Measurements from ENCODE around the gene GPRC5A.

GPRC5A gene

GRCh38 chr12:12943586-12944260 lies 52.4 kb downstream of the GPRC5A start (continued):
- TF ChIP-seq CTCF (tag by site-specific recombination; IDR thresholded peaks at IDR 0.05) (no peak), ZNF148 (tag by site-specific recombination; IDR thresholded peaks at IDR 0.05; ENCODE audit: borderline replicate concordance) (no peak), ZNF843 (tag by site-specific recombination; IDR thresholded peaks at IDR 0.05) (no peak), ZNF501 (tag by site-specific recombination; IDR thresholded peaks at IDR 0.05) (no peak), ZNF423 (tag by site-specific recombination; IDR thresholded peaks at IDR 0.05) (no peak), ZNF664 (tag by site-specific recombination; IDR thresholded peaks at IDR 0.05) (no peak), BCL11B (tag by site-specific recombination; IDR thresholded peaks at IDR 0.05; ENCODE audit: low read depth) (no peak), ZNF155 (tag by site-specific recombination; IDR thresholded peaks at IDR 0.05) (no peak)

GRCh38 chr12:12945591-12945990 lies 54.2 kb downstream of the GPRC5A start:
- H3K4me1 ChIP-seq (ENCODE audit: control insufficient read depth, insufficient read depth, low read length): no peaks in the 10 kb centered on the region
- ChIA-PET POLR2A (no interaction called here), CTCF (interaction anchor here (0.7 kb wide), 1 partner anchor 45 kb away, joined by 3 read pairs; no protein-coding TSS in a partner anchor)
- H3K27ac ChIP-seq (ENCODE audit: extremely low read depth, low read depth, low read length): no peak overlapping the region
- TF ChIP-seq ZNF658 (tag by site-specific recombination; IDR thresholded peaks at IDR 0.05): no peak
- no peaks in the 10 kb centered on the region for H3K9me3 ChIP-seq (ENCODE audit: control insufficient read depth, insufficient read depth, low read depth, low read length)
- H3K36me3 ChIP-seq (ENCODE audit: control insufficient read depth in 2 of 2, insufficient read depth in 1 of 2, low read length in 2 of 2): no peaks in the 10 kb centered on the region
- H3K4me3 ChIP-seq (ENCODE audit: low read depth, low read length): no peak overlapping the region

GRCh38 chr12:12946686-12947355 lies 55.5 kb downstream of the GPRC5A start:
- no peaks in the 10 kb centered on the region for H3K4me1 ChIP-seq (ENCODE audit: control insufficient read depth, insufficient read depth, low read length)
- no peaks in the 10 kb centered on the region for H3K9me3 ChIP-seq (ENCODE audit: control insufficient read depth, insufficient read depth, low read depth, low read length)
- ChIA-PET CTCF (no interaction called here), POLR2A (no interaction called here)
- no peak overlapping the region for H3K27ac ChIP-seq (ENCODE audit: extremely low read depth, low read depth, low read length)
- no peak overlapping the region for H3K4me3 ChIP-seq (ENCODE audit: low read depth, low read length)
- no peaks in the 10 kb centered on the region for H3K36me3 ChIP-seq (ENCODE audit: control insufficient read depth in 2 of 2, insufficient read depth in 1 of 2, low read length in 2 of 2)
- TF ChIP-seq ZNF138 (tag by site-specific recombination; IDR thresholded peaks at IDR 0.05; ENCODE audit: borderline replicate concordance) (no peak), ZNF133 (tag by site-specific recombination; IDR thresholded peaks at IDR 0.05) (no peak), ZNF335 (tag by site-specific recombination; conservative IDR thresholded peaks at IDR 0.05) (no peak), ZNF530 (tag by site-specific recombination; IDR thresholded peaks at IDR 0.05; ENCODE audit: low read depth) (no peak), ZBTB11 (tag by site-specific recombination; conservative IDR thresholded peaks at IDR 0.05; ENCODE audit: low read depth) (no peak), KLF10 (tag by site-specific recombination; IDR thresholded peaks at IDR 0.05) (no peak), ZNF19 (tag by site-specific recombination; IDR thresholded peaks at IDR 0.05; ENCODE audit: low read depth) (no peak)

Measured in HEK293 (cell line).